GM18867 (cell line): ENCODE results near the gene RNASE13.

Experiments used
- ATAC-seq: cut with Tn5 transposase; IDR thresholded peaks from one replicate; pipeline ENCODE4 v1.9.1; 2021; ENCODE audit warnings: mild to moderate bottlenecking, moderate library complexity; ENCODE audit not compliant: unreplicated experiment

The RNASE13 gene

DNA sequence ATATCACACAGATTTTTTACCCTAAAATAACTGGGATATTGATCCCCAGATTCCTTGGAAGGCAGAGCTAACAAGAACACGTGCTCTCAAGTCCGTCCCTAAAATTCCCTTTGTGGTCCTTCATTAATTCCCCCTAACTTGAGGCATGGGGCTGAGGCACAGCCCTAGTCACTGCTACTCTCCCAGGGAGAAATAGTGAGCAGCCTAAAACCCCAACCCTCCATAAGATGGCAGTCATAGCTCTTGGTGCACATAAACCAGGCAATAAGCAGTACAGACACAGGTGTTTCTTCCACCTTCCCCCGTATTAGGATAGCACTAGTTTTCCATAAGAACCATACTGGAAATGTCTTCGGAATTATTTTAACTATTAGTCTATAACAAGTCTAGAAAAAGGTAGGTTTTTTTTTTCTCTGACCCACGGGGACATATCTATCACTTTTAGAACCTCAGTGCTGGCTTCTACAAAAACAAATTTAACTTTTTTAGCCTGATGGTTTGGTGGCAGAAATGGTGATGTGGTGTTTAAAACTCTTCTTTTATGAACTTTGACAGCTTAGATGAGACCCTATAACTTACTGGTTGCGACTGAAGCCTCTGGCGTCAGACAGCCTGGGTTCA is 32.4 kb upstream of the RNASE13 start:
- no peak for ATAC-seq

DNA sequence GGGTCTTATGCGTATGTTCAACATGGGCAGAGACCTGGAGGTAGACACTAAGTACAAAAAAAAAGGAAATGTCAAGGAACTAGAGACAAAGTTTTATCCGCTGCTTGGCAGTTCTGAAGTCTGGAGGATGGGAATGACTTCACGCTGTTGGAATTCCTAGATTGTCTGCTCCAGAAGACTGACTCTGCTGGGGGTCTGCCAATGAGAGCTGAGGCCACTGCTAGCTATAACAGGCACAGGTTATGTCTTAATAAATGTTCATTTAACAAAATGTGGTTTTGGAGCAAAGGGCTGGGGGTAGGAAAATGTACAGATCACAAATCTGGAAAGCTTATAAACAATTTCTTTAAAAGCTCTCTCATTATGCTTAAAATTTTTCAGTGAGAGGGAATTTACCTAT is 28.9 kb upstream of the RNASE13 start:
- no peak for ATAC-seq

DNA sequence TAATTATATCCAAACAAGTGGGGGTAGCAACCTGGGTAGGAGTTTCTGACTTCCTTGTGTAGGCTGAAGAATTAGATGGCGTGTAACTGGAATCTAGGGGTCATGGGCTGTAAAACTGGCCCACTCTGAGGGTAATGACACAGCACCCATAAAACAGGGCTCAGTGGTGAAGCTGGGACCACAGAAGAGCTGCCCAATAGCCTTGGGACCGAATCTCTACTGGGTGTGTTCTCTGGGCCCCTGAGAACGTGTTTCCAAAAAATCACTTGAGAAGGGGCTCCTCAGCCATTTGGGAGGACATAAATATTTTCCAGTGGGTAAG is 26.7 kb upstream of the RNASE13 start:
- no peak for ATAC-seq

DNA sequence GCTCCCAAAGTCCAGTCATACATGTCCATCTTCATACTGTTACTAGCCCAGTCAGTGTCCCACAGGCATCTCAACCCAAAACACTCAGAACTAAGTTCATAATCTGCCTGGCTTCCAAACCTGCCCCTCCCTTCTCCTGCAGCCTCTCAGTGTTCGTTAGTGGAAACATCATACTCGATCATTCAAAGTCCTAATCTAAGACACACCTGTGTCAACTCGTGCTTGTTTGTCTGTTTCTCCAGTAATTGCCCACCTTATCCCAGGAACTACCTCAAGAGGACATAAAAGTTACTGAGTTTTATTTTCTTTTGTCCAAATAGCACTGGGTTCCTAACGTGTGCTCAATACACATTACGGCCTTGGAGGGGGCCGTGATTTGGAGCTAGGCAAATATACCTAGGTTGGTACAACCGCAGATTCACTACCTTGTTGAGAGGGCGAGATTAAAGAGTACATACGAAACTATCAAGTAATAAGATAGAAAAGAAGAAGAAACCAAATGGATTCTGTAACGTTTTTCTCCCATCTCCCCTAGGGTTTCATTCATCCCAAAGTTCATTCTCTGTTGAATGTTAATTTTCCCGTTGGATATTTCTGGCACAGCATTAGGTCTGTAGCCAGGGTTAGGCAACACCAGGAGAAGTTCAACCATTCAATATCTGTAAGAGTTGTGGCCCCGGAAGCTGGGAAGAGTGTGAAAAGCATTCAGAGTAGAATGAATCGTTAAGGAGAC is 26.2 kb upstream of the RNASE13 start:
- no peak for ATAC-seq

DNA sequence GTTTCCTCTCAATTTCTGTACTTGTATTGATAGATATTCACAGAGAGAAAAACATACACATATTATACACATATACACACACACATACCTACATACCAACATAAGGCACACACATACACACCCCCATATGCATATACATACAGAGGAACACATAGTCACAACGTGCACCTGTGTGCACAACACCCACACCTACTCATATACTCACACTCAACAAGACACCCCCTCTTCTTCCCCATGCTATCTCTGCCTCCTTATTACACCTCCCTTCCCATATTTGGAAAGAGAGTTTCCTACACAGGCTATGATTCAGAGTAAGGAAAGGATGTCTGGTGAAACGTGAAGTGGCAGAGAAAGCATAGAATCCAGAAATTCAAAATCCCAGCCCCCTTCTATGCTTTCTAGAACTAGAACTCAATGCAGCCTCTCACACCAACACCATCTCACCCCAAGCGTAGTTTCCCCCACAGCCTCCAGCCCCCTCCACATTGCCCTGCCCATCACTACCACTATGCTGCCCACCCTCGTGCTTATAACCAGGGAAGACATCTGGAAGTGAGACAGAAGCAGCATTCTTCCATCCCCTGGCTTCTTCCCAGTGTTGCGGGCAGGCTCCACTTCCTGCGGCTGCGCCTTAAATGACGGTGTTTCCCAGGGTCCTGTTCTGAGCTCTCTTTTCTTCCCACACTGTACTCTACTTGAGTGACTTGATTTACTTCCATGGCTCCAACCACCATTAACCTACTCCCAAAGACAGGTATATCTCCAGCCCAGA is 25.4 kb upstream of the RNASE13 start:
- no peak for ATAC-seq

DNA sequence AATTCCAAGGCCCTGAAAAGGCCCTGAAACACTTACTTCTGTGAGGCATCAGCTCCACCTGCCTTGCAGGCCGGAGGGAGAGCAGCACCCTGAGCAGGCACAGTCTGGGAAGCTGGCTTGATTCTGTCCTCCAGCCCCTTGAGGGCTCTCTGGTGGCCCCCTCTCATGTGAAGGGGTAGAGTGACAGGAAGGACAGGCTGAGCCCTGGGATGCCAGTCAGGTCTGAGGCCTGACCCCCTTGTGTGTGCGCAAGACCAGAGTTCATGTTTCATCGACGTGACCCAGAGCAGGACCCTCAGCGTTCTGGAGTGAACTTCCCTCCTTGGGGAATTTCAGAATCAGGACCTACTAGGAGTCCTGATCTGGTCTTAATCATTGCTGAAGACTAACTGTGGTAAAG is 24.3 kb upstream of the RNASE13 start:
- no peak for ATAC-seq

DNA sequence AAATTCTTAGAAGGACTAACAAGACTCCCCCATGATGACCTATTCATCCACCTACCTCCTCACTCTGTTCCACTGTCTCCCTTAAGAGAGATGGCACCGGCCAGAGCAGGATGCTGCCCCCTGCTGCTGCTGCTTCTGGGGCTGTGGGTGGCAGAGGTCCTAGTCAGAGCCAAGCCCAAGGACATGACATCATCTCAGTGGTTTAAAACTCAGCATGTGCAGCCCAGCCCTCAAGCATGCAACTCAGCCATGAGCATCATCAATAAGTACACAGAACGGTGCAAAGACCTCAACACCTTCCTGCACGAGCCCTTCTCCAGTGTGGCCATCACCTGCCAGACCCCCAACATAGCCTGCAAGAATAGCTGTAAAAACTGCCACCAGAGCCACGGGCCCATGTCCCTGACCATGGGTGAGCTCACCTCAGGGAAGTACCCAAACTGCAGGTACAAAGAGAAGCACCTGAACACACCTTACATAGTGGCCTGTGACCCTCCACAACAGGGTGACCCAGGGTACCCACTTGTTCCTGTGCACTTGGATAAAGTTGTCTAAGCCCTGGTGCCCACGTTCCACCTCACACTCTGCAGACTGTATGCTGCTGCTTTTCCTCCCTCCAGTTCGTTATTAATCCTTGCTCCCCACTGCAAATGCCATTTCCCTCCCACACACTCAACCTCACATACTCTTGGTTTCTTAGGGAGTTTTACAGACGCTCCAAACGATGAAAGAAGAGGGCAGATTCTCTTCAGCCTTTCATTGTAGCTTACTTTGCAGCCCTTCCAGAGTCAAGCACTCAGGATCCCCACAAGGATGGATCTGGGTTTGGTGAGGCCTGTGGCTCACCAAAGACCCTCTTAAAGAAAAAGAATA is 23.4 kb upstream of the RNASE13 start, which contains the start of gene RNASE8:
RNASE8 (plus strand) TSS at position 20 of the 873 bp plus-strand sequence; CDS start at position 91, 71 bp downstream.
- ATAC-seq = no peak

DNA sequence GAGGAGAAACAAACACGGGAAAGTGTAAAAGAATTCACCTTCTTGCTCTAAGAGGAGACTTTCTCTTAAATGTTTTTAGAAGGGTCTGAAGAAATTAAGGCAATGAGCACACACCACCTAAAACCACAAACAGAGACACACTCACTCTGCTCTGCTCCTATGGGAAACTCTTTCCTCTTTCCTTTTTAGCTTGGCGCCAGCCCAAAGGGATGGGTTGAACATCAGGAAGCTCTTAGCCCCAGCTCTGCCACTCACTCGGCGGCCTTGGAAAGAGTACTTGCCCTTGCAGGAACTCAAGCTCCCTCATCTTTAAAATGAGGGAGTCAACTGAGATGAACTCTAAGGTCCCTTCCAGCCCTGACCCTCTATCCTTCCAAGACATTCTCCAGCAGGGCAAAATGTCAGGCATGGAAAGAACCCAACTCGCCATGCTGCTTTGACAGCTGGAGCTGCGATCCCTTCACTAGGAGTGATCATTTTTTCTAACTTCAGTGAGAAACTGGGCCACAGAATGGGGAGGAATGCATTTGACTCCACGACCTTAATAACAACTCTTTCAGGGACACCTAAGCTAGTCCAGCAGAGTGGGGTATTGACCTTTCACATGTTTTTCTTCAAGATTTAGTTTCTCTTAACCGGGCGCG is 22.0 kb upstream of the RNASE13 start:
- ATAC-seq = no peak

DNA sequence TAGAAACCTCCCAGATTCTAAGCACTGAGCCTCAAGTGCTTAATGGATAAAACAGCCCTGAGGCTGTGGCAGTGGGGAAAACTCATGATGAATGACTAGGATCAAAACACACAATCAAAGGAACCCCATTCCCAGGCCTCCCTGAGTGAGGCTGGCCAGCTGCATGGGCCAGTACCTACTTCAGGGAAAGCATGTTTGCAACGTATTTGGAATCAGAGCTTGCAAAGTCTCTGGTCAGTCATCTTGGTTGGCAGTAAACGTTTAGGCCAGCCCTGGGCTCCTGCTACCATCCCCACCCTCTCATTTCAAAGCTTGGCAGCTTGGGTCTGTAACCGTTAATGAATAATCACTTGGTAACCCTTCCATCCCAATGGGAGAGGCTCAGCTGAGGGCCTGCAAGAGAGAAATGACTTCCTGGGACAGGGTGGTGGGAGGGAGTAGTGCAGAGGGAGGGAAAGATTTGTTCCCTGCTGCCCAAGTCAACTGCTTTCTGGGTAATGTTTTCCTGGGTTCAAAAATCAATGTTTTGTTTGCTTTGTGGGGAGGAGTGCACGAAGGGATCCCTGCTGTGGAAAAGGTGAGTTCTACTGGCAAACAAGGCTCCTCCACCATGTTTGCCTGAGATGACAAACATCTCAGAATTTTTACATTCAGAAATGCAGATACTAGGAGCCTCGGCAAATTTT is 21.0 kb upstream of the RNASE13 start:
- ATAC-seq = no peak

DNA sequence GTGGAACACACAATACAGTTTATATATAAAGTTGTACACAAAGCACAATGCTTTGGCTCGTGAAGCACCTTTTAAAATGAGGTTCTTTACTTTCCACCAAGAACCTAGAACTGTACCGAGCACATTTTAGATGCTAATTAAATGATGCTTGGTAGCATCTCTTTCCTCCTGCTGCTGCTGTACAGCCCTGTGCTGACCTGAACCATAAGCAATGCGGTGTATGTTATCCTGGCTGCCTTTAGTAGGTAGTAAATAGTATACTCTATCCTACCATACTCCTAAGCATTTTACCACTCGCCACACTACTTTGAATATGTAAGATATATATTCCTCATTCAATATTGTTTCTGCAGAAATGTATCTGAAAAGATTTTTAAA is 20.1 kb upstream of the RNASE13 start:
- no peak for ATAC-seq

DNA sequence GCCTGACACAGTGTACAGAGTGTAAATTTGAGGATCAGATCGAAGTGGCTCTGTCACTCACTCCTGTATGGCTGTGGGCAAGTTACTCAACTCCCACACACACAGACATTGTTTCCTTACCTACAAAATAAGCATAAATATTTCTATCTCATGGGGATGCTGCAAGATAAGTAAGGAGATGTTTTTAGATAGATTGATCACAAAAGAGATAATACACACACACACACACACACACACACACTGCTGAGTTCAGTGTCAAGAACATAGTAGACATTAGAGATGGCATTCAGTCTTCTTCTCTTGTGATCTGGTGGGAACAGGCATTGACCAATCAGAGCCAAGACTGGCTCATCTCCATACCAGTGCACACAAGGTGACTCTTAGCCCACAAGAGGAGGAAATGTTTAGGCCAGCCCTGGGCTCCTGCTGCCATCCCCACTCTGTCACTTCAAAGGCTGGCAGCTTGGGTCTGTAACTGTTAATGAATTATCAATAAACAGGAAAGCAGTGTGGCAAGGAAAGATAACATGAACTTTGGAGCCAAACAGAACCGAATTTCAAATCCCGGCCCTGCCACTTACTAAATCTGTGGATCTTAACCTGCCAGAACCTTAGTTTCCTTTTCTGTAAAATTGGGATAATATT is 19.6 kb upstream of the RNASE13 start:
- ATAC-seq = no peak

DNA sequence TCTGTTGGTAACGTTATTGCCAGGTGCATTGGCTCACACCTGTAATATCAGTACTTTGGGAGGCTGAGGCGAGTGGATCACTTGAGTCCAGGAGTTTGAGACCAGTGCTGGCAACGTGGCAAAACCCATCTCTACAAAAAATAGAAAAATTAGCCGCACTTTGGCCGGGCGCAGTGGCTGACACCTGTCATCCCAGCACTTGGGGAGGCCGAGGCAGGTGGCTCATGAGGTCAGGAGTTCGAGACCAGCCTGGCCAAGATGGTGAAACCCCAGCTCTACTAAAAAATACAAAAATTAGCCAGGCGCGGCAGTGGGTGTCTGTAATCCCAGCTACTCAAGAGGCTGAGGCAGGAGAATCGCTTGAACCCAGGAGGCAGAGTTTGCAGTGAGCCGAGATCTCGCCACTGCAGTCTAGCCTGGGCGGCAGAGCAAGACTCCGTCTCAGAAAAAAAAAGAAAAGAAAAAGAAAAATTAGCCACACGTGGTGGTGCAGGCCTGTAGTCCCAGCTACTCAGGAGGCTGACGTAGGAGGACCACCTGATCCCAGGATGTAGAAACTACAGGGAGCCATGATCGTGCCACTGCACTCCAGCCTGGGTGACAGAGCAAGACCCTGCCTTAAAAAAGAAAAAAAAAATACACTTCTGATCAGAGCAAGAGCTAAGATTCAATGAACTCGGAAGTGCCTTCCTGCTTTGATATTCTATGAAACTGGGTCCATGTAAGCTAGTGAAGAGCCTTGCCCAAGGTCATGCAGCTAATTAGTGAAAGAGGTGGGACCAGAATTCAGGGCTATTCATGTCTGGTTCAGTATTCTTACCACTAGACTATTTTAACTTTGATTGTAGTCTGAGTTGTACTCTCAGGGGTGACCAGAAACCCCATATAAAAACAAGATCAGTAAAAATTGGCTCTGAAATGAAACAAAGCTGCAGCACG is 18.8 kb upstream of the RNASE13 start:
- ATAC-seq = no peak

DNA sequence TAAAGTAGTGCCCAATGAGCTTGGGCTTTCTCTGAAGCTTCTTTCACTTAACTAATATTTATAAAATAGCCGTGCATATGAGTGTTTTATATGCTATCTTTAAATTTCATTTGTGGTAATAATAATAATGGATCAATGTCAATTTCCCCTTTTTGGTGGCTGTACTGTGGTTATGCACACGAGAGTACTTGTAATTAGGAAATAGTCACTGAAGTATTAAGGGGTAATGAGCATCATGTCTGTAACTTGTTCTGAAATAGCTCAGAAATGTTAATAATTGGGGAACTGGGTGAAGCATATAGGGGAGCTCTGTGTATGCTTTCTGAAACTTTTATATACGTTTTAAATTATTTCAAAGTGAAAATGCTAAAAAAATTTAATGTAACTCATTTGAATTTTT is 16.0 kb upstream of the RNASE13 start:
- no peak for ATAC-seq

DNA sequence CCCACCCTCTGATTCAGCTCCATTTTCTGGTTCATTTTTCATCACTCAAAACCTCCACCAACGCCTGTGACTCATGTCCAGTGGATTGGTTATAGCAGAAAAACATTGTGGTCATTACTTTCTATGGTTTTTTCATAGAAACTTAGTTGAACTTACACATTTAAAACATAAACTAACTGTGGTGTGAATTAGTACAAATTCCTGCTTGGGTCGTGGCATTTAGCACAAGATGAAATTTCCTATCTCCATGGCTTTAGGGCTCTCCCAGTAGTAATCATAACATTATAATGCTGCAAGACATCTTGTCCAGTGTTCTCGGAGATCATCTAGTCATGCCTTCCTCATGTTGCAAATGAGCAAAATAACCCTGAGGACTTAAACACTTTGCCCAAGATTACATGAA is 14.7 kb upstream of the RNASE13 start:
- no peak for ATAC-seq

DNA sequence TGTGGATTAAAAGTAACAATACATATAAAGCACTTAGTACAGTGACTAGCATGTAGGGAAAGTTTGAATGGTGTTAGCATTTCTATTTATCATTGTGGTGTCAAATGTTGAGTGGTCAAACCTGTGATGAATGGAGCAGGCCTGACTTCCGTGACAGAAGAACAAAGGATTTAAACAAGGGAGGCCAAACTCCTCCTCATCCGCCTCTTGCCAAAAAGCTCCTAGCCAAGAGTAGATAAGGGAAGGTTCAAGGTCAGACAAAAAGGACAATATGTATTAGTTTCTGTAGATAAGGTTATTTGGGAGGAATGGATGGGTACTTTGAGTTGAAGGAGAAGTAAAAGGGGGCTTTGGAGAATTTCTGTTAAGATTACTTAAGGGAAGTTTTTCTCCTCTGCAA is 14.0 kb upstream of the RNASE13 start:
- ATAC-seq = no peak

DNA sequence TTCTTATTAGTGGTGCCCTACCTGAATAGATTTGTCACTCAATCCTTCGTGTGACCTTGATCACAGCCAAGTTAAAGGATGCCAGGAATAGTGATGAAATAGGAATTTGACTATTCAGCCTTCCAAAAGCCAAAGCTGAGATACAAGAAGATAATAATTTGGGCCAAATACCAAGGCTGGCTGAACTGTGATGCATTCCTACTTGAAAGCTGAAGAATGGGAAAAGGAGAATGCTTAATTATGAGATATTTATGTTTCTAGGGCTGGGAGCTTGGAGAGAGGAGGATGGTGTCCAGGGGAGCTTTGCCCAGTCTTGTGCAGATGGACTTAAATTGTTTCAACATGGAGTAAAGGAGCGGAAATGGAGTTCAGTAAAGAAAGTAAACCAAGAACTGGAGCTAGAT is 12.8 kb upstream of the RNASE13 start:
- ATAC-seq = no peak

DNA sequence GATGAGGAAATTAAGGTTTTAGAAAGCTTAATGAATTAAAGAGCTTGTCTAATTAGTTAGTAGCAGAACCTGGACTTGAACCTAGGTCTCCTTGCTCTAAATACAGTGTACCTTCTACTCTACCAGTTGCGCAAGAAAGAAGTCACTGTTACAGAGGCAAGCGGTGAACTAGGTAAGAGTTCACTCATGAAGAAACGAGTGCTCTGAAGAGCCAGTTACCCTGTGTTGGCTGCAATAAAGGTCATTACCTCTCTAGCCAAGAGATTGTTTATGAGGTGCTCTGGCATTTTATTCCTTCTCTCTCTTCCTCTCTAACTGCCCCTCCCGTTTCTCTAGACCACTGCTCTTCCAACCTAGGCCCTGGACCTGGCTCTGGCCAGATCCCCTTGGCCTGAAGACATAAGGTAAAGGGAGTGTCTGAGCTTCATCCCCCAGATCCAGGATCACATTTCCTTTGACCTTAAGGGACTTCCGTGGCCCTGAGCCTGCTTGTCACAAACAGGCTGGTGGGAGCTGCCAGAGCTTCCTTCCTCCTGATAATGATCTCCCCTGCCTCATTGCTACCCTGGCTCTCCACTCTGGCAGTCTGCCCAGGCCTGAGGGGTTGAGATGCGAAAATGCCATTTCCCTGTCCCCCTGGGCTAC is 9.5 kb upstream of the RNASE13 start:
- ATAC-seq = no peak

DNA sequence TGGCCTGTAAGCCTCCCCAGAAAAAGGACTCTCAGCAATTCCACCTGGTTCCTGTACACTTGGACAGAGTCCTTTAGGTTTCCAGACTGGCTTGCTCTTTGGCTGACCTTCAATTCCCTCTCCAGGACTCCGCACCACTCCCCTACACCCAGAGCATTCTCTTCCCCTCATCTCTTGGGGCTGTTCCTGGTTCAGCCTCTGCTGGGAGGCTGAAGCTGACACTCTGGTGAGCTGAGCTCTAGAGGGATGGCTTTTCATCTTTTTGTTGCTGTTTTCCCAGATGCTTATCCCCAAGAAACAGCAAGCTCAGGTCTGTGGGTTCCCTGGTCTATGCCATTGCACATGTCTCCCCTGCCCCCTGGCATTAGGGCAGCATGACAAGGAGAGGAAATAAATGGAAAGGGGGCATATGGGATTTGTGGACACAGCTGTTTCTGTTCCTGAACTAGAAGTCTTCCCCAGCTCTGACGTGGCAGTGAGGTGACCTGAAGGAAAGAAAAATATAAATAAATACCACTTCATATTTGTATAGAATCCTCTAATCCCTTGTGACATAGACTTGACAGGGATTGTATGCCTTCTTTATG is 8.9 kb upstream of the RNASE13 start:
- no peak for ATAC-seq
